Measurements from ENCODE around the gene VAV2. TPM values are rescaled to one million over a fixed set of nuclear protein-coding genes. Genes with fewer than 3 reads are reported as not detected.

The VAV2 gene
- total and polyA plus RNA-seq, 2 experiments from 2014 or later: 10.8 to 15.3 TPM

- Histone ChIP-seq H3K4me3 (no peak overlapping the region), H3K27ac (no peak overlapping the region), H3K27me3 (no peaks in the 10 kb centered on the region), H3K9me3 (ENCODE audit: low read depth) (no peaks in the 10 kb centered on the region), H3K36me3 (no peaks in the 10 kb centered on the region), H3K4me1 (ENCODE audit: low read depth) (no peaks in the 10 kb centered on the region)
- TF ChIP-seq CTCF (IDR thresholded peaks at IDR 0.05; ENCODE audit: low read depth, low read length): no peak
- no peak for DNase-seq (ENCODE audit: low read depth in 1 of 2, low spot score in 1 of 2)
These were observed 12.8 kb upstream of the VAV2 start for GRCh38 chr9:134004881-134005280.

- TF ChIP-seq CTCF (IDR thresholded peaks at IDR 0.05; ENCODE audit: low read depth, low read length): no peak
These were observed 12.2 kb upstream of the VAV2 start for GRCh38 chr9:134004131-134004873.

GRCh38 chr9:134003237-134003636 is 11.1 kb upstream of the VAV2 start:
- Histone ChIP-seq H3K27ac (no peak overlapping the region), H3K27me3 (no peaks in the 10 kb centered on the region), H3K4me1 (ENCODE audit: low read depth) (no peaks in the 10 kb centered on the region), H3K36me3 (no peaks in the 10 kb centered on the region), H3K4me3 (no peak overlapping the region), H3K9me3 (ENCODE audit: low read depth) (no peaks in the 10 kb centered on the region)
- no peak for DNase-seq (ENCODE audit: low read depth in 1 of 2, low spot score in 1 of 2)
- no peak for TF ChIP-seq CTCF (IDR thresholded peaks at IDR 0.05; ENCODE audit: low read depth, low read length)

More at GRCh38 chr9:134004131-134004873, 12.2 kb upstream of the VAV2 start:
- no peaks in the 10 kb centered on the region for H3K4me1 ChIP-seq (ENCODE audit: low read depth)
- H3K36me3 ChIP-seq: no peaks in the 10 kb centered on the region
- DNase-seq (ENCODE audit: low read depth in 1 of 2, low spot score in 1 of 2): no peak
- H3K27me3 ChIP-seq: no peaks in the 10 kb centered on the region
- H3K9me3 ChIP-seq (ENCODE audit: low read depth): no peaks in the 10 kb centered on the region
- no peak overlapping the region for H3K4me3 ChIP-seq
- no peak overlapping the region for H3K27ac ChIP-seq

DNA sequence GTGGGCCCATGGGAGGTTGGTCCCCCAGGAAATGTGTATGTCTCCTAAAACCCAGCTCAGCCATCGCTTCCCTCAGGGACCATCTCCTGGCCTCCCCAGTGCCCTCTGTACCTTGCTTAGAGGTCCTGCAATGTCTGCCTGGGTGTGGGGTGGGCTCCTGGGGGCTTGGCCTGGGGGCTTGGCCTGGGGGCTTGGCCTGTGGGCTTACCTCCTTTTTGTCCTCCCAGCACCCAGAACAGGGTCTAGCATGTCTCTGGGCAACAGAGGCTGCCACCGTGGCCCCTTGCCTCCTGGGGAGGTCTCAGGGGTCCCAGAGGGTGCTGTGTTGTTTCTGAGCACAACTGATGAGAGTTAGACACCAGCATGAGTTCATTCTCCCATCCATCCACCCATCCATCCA is 10.7 kb upstream of the VAV2 start:
- no peaks in the 10 kb centered on the region for H3K9me3 ChIP-seq (ENCODE audit: low read depth)
- H3K27me3 ChIP-seq: no peaks in the 10 kb centered on the region
- no peak overlapping the region for H3K27ac ChIP-seq
- TF ChIP-seq CTCF (IDR thresholded peaks at IDR 0.05; ENCODE audit: low read depth, low read length): no peak
- no peaks in the 10 kb centered on the region for H3K36me3 ChIP-seq
- H3K4me1 ChIP-seq (ENCODE audit: low read depth): no peaks in the 10 kb centered on the region
- H3K4me3 ChIP-seq: no peak overlapping the region
- no peak for DNase-seq (ENCODE audit: low read depth in 1 of 2, low spot score in 1 of 2)

DNA sequence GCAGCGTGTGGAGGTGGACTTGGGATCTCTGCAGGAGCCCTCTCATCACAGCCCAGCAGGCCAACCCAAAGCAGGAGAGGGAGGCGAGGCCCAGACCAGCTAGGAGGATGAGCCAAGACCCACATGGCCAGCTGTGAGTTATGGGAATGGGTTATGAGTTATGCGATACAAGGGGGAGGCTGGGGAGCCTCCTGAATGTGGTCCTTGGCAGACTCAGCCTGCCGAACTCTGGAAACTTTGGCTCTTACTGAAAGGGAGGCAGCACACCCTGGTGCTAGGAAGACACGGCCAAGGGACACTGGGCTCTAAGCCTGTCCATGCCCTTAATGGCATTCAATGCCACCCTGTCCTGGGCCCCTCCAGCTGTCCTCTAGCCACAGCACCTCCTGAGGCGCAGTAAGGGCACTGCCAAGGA is 7.7 kb upstream of the VAV2 start:
- no peak for TF ChIP-seq CTCF (IDR thresholded peaks at IDR 0.05; ENCODE audit: low read depth, low read length)
- no peak overlapping the region for H3K4me3 ChIP-seq
- H3K4me1 ChIP-seq (ENCODE audit: low read depth): no peaks in the 10 kb centered on the region
- no peak overlapping the region for H3K27ac ChIP-seq
- H3K36me3 ChIP-seq: no peaks in the 10 kb centered on the region
- peak in 1 of 2 donors; percentile 21 for DNase-seq (ENCODE audit: low read depth in 1 of 2, low spot score in 1 of 2)
- no peaks in the 10 kb centered on the region for H3K27me3 ChIP-seq
- no peaks in the 10 kb centered on the region for H3K9me3 ChIP-seq (ENCODE audit: low read depth)

Data from cardiac muscle cell (in vitro differentiated cells and primary cell).